GM08714 (cell line): Measurements from ENCODE around the gene PHF14.

ENCODE experiments used
- H3K4me3 ChIP-seq: fragments of 200-500 bp; sonication (Bioruptor generic); 2 replicates; pipeline ENCODE4 v1.5.1; 2014; ENCODE audit warnings: mild to moderate bottlenecking, low read length, inconsistent platforms
- ZNF274 ChIP-seq: IDR thresholded peaks from 2 replicates; pipeline ENCODE4 v1.6.1; 2012; ENCODE audit warnings: mild to moderate bottlenecking, low read depth, low read length

The PHF14 gene

DNA sequence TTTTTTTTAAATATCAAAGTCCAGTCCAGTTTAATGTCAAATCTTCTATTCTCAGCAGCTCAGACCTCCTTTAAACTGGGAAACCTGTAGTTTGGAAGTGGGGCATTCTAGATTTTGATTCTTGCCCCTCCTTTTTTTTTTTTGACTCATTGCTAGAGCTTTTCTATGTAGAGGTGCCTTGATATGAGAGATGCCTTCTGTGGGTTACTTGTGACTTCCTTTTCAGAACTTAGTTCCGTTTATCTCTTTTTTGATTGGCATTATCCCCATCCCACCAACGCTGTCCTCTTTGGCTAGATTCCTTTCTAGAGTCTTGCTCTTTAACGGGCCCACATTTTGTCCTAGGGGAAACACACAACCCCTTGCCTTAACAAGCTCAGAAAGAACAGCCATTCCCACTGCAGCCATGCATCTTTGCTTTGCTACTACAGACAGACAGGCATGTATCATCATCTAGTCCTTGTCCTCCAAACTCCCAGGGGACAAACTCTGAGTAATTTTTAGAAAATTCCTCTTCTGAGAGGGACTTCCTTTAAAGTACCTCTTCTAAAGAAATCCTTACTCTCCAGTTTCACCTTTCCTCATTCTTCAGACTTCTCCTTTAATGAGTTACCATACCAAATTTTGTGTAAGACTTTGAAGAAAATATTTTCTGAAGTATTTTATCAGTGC lies 153.6 kb downstream of the PHF14 start:
- no peak for TF ChIP-seq ZNF274

DNA sequence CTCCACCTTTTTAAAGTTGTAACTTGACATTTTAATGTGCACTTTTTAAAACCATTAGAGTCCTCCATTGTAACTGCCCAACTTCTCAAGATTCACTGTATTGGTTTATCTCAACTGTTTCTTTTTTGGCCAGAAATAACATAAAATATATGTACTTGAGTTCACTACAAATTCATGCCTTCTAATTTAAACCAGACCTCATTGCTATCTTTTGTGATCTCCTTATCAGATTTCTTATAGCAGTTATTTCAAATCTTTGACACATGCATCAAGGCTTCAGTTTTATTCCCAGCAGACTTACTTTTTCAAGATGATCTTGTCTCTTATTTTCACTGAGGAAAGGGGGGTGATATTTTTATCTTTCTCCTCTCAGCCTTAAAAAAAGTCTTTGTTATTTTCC lies 154.3 kb downstream of the PHF14 start:
- TF ChIP-seq ZNF274: no peak

More for the DNA sequence above, 153.6 kb downstream of the PHF14 start:
- no peak overlapping the region for H3K4me3 ChIP-seq

DNA sequence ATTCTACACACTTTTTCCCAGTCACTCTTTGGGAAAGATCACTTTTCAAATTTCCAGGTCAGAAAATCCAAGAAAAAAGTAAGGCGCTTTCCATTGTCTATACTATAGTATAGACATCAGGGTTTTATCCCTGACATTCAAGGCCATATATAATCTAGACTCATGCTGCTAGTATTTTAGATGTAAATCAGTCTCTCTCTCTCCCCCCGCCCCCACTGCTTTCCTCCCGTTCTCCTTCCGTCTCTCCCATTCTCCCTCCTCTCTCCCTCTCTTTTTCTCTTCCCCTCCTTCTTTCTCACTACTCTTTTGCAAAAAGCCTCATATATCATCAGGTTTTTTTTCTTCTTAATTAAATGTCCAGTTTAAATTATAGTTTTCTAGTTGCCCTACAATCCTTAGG lies 154.8 kb downstream of the PHF14 start:
- no peak overlapping the region for H3K4me3 ChIP-seq
- TF ChIP-seq ZNF274: no peak

More for the DNA sequence above, 154.3 kb downstream of the PHF14 start:
- no peak overlapping the region for H3K4me3 ChIP-seq

DNA sequence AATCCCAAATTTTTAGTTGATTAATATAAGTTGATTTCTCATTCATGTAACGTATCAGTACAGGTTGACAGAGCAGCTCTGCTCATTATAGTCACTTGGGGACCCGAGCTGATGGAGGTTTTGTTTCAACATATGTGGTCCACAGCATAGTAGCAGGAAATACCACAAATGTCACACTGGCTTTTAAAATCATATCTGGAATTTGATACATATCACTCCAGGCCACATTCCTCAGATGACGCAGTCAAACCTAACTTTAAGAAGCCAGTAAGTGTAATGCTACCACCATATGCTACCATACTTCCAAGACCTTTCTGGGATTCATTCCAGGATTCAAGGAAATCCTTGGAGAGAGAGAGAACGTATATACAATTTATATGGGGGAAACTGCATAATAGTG lies 156.3 kb downstream of the PHF14 start:
- H3K4me3 ChIP-seq: no peak overlapping the region
- no peak for TF ChIP-seq ZNF274

DNA sequence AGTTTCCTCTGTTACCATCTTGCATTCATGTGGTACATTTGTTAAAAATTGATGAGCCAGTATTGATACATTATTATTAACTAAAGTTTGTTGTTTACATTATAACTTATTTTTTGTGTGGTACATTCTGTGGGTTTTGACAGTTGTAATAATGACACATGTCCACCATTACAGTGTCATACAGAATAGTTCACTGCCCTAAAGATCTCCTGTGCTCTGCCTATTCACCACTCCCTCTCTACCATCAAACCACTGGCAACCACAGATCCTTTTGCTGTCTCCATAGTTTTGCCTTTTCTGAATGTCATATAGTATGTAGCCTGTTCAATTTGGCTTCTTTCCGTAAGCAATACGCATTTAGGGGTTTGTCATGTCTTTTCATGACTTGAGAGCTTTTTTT lies 156.9 kb downstream of the PHF14 start:
- H3K4me3 ChIP-seq: no peak overlapping the region
- TF ChIP-seq ZNF274: no peak

DNA sequence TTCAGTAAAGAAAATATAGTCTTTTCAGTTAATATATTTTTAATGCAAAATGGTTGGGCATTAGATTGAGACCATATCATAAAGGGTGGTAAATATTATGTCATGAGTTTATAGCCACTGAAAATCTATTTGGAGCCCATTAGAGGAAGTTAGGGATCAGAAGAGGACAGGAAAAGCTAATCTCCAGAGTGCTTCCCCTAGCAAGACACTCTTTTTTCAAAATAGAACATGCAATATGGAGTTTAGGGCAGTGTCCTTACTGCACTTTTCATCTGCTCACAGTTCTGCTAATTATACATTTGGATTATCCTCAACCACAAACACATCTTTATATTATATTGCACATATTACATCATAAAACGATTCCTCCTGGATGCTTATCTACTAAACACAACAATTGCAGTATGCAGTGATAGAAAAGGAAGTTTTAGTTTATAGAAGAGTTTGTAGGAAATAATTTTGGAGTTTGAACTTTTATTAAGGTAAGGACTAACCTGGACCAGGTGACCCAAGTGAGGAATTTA lies 159.8 kb downstream of the PHF14 start:
- H3K4me3 ChIP-seq: no peak overlapping the region
- TF ChIP-seq ZNF274: no peak

DNA sequence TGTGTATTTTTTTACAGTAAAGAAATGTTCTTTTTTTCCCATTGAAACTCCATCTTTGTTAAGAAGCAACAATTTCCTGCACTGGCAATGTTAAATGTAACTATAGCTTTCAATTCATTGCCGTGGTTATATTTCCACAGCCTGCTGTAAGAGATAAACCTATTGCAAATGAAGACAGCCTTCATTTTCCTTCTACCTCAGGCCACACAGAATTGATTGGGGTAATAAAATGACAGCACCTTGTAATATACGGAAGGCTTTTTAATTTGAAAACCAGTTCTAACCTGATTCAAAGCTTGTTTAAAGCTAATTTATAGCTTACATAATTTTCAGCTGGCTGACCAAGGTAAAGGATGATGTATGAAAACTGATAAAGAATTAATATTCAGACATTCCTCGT lies 161.9 kb downstream of the PHF14 start:
- no peak overlapping the region for H3K4me3 ChIP-seq
- TF ChIP-seq ZNF274: no peak

DNA sequence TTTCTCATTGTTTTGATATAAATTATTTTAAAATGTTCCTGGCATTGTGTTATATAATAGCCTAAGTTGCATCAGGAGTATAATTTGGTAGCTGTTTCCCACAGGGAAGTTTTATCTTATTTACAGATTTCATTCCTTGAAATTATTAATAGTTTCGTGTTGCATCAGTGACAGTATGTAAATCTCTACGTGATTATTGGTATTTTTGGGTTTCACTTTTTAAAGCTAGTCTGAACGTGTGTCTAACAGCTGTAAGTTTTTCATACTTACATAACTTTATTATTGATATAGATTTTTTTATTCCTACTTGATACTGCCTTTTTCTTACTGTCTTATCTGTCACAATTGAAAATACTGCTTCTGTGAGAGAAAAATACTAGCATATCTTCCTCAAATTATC lies 167.9 kb downstream of the PHF14 start:
- TF ChIP-seq ZNF274: no peak
- no peak overlapping the region for H3K4me3 ChIP-seq

DNA sequence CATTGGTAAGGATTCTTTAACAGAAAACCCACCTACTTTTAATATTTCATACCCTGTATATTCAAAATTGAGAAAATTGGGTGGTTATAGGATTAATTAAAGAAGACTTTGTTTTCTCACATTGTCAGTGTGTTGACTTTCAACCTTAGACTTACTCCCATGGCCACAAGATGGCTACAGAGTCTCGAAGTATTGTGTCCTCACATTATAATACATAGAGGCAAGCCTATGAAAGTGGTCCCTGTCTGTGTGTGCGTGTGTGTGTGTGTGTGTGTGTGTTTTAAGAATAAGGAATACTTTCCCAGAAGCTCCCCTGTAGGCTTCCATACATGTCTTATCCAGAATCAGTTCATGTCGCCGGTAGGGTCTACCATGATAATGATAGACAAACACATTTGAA lies 180.0 kb downstream of the PHF14 start:
- no peak overlapping the region for H3K4me3 ChIP-seq
- no peak for TF ChIP-seq ZNF274

DNA sequence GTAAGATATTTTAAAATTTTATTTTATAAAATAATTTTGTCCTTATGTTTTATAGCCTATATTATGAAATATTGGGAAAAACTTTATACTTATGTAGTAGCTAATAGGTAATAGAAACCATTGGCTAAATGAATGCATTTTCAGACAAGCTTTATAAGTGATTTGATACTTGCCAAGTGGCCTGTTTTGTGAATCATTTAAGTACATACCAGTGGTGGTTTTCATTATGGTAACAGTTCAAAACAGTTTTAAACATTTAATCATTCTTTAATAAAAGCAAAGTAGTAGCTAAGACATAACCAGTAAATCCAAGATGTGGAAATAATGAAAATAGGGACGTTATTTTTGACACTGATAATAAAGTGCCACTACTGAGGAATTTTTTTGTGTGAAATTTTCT lies 182.2 kb downstream of the PHF14 start:
- TF ChIP-seq ZNF274: no peak
- no peak overlapping the region for H3K4me3 ChIP-seq

DNA sequence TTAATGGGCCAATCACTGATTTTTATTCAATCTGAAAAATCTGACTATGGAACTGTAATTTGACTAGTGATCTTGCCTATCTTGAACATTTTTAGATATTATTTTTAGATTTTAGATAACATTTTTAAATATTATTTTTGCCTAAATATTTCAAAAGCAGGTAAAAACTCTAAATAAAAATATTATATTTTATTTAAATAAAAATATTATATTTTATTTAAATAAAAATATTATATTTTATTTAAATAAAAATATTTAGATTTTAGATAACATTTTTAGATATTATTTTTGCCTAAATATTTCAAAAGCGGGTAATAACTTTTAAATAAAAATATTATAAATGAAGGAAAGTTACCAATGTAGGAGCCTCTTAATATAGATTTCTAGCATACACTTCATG lies 187.8 kb downstream of the PHF14 start:
- H3K4me3 ChIP-seq: no peak overlapping the region
- no peak for TF ChIP-seq ZNF274

DNA sequence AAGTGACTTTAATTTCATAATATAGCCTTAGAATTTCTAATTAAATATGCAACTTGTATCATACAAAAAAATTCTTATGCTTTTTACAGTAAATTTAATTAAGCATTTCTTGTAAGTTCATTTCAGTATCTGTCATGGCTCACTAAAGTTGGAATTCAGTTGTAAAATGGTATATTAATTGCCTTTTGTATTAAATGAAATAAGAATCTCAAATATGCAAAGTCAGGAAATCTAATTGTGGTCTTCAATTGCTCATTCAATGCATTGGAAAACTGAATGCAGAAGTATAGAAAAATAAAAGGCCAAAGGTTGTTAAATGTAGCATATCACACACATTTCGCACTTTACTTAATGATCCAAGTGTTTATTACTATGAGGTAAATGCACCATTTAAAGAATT lies 189.5 kb downstream of the PHF14 start:
- no peak for TF ChIP-seq ZNF274
- H3K4me3 ChIP-seq: no peak overlapping the region

DNA sequence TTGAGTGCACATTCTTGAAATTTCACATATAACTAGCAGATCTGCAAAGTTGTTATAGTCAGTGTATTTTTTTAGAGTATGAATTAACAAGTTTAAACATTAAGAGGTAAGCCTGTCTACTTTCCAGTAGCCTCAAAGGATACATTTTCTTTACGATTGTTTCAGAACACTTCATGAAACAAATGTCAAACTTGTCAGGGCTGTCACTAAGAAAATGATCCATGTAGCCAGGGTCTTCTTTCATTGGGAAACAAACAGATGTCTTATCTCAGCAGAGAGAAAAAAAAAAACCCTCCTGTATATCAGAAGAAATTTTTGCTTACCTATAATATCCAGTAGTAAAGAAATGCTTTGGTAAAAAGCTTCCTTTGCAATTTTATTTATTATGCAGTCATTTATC lies 192.4 kb downstream of the PHF14 start:
- TF ChIP-seq ZNF274: no peak
- no peak overlapping the region for H3K4me3 ChIP-seq

DNA sequence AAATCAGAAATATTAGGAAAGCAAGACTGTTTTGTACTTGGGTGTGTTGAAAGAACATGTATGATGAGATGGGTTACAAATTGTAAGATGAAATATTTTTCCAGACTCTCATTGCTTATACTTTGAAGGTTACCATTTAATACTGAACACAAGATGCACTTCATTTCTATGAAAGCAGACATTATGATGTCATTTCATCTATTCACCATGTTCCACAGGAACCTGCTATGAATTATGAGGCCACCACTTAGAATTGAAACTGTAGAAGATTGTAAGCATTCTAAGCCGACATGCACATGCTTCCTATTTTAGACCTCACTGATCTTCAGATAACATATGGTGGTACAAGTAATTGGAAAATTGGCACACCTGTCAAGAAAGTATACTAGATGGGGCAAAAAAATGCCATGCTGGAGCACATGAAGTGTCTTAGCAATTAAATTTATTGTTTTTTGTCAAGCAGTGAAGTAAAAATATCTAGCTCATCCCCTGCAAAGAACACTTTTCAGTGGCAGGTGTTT lies 195.0 kb downstream of the PHF14 start:
- no peak overlapping the region for H3K4me3 ChIP-seq
- no peak for TF ChIP-seq ZNF274

DNA sequence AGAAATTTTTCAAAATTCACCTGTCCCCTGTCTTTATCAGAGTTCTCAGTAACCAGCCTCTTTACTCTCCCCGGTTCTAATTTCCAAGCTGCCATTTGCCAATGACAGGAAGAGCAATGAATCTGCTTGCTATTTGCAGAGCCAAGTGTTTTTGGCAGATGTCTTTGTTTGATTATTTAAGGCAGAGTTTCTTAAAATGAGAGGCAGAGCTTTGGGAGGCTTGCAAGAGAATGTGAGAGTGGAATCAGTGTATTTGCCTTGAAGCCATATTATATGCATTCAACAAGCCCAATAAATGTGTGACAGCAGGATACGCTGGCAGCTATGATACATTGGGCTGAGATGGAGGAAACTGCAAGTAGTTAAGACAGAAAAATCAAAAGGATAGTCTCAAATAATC lies 196.5 kb downstream of the PHF14 start:
- H3K4me3 ChIP-seq: no peak overlapping the region
- TF ChIP-seq ZNF274: no peak
